ENCODE measurements around the gene GATA1.

Gene GATA1

DNA sequence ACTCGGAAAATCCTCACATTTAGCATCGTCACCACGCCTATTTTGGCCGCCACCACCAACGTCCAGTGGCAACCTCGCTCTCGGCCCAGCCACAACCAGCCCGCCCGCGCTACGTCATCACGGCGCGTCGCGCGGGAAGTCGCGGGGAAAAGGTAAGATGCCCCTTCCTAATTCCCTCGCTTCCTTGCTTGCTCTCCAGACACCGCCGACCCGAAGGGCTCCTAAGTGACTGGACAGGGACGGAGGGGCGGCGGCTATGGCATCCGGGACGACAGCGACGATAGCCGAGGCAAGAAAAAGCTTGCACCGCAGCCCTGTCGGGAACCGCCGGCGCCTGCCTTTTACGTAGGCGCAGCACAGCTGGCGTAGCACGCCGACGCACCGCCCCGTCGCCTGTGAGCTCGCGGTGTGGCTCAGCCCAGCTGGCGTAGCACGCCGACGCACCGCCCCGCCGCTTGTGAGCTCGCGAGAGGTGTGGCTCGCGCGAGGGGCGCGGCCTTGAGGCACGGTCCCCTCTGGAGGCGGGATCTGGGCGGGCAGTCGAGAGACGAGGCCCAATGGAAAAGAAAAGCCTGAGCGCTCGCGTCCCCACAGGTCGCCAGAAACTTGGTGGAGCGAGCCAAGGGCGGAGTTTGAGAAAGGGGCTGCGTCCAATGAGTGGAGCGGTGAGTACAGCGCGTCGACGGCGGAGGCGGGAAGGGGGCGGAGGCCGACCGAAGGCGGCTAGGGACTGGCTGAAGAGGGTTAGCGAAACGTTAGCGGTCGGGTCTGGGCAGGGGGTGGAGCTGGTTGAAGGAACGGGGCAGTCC lies 15.1 kb downstream of the GATA1 start, which contains the start of gene HDAC6:
HDAC6 (plus strand) TSS at position 788 of the 809 bp plus-strand sequence. CDS start 626 bp downstream, outside the sequence.
- in situ Hi-C loops (cut with MboI; ENCODE audit: low sequenced_read_pairs, unreplicated experiment): no loop called here
- TF ChIP-seq, protein P1, sequence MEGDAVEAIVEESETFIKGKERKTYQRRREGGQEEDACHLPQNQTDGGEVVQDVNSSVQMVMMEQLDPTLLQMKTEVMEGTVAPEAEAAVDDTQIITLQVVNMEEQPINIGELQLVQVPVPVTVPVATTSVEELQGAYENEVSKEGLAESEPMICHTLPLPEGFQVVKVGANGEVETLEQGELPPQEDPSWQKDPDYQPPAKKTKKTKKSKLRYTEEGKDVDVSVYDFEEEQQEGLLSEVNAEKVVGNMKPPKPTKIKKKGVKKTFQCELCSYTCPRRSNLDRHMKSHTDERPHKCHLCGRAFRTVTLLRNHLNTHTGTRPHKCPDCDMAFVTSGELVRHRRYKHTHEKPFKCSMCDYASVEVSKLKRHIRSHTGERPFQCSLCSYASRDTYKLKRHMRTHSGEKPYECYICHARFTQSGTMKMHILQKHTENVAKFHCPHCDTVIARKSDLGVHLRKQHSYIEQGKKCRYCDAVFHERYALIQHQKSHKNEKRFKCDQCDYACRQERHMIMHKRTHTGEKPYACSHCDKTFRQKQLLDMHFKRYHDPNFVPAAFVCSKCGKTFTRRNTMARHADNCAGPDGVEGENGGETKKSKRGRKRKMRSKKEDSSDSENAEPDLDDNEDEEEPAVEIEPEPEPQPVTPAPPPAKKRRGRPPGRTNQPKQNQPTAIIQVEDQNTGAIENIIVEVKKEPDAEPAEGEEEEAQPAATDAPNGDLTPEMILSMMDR (IDR thresholded peaks at IDR 0.05; ENCODE audit: borderline replicate concordance, control extremely low read depth, extremely low read depth, insufficient read depth, missing control alignments): no peak
- DNase-seq (ENCODE audit: low spot score): peak; percentile 91

DNA sequence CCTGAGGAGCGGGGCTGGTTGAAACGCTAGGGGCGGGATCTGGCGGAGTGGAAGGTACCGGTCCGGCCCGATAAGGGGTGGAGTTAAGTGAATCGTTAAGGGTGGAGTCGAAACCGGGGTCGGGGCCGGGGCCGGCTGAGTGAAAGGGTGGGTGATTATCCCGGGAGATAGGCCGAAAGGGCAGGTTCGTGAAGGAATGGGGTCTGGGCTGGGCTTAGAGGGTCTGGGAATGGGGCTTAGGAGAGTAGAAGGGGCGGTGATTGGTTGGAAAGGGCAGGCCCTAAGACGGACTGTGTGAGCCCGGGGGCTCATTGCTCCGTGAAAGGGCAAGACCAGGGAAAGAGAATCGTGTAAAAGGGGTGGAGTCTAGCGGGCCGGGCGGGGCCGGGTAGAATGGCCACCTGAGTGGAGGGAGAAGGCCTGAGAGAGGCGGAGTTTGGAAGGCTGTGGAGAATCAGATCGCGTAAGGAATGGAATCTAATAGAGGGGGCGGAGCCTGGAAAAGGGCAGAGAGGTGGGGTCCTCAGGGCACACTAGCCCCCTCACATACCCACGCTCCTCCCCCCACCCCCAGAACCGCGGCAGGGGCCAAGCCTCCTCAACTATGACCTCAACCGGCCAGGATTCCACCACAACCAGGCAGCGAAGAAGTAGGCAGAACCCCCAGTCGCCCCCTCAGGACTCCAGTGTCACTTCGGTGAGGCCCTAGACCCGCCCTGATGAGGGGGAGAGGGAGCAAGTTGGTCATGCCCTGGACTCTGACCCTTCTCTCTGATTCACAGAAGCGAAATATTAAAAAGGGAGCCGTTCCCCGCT lies 15.9 kb downstream of the GATA1 start:
- TF ChIP-seq, protein P1 (IDR thresholded peaks at IDR 0.05; ENCODE audit: borderline replicate concordance, control extremely low read depth, extremely low read depth, insufficient read depth, missing control alignments): no peak
- in situ Hi-C loops (cut with MboI; ENCODE audit: low sequenced_read_pairs, unreplicated experiment): no loop called here
- peak; percentile 75 for DNase-seq (ENCODE audit: low spot score)

DNA sequence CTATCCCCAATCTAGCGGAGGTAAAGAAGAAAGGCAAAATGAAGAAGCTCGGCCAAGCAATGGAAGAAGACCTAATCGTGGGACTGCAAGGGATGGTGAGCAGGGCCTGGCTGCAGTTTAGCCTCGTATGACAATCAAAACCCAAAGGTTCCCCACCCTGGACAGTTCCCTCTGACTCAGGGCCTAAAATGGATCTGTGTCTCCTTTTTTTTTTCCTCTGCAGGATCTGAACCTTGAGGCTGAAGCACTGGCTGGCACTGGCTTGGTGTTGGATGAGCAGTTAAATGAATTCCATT lies 16.5 kb downstream of the GATA1 start:
- DNase-seq (ENCODE audit: low spot score): no peak
- in situ Hi-C loops (cut with MboI; ENCODE audit: low sequenced_read_pairs, unreplicated experiment): no loop called here
- TF ChIP-seq, protein P1 (IDR thresholded peaks at IDR 0.05; ENCODE audit: borderline replicate concordance, control extremely low read depth, extremely low read depth, insufficient read depth, missing control alignments): no peak

DNA sequence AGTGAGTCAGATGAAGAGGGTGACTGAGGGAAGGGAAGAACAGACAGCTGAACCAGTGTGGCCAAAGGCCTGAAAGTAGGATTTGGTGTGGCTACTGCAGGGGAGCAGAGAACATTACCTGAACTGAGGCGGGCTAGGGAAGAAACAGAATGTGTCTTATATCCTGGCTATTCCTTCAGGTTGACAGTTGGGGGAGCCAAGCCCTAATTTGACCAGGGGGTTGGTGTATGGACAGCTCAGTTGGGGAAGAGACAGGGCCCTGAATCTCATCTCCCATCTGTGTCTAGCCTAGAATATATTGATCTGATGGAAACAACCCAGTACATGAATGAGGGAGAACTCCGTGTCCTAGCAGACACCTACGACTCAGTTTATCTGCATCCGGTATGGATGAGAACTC lies 19.7 kb downstream of the GATA1 start:
- TF ChIP-seq, protein P1 (IDR thresholded peaks at IDR 0.05; ENCODE audit: borderline replicate concordance, control extremely low read depth, extremely low read depth, insufficient read depth, missing control alignments): no peak
- DNase-seq (ENCODE audit: low spot score): no peak
- in situ Hi-C loops (cut with MboI; ENCODE audit: low sequenced_read_pairs, unreplicated experiment): no loop called here

DNA sequence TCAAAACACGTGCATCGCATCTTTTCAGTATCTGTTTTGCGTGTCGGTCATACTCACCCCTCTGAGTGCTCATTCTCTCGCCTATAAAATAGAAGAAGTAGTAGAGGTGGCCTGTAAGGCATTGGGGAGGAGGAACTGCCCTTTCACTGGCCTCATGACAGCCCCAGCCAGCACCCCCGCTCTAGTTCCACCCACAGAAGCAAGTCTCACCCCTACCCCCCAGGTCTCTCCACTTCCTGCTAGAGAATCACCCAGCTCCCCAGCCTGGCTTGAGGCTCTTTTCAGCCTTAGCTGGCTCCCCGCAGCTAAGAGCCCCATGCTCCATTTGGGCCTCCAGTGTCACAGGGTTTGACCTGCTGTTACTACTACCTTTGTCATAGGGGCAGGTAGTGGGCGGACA lies 27.3 kb downstream of the GATA1 start:
- in situ Hi-C loops (cut with MboI; ENCODE audit: low sequenced_read_pairs, unreplicated experiment): no loop called here
- no peak for DNase-seq (ENCODE audit: low spot score)
- TF ChIP-seq, protein P1 (IDR thresholded peaks at IDR 0.05; ENCODE audit: borderline replicate concordance, control extremely low read depth, extremely low read depth, insufficient read depth, missing control alignments): no peak

DNA sequence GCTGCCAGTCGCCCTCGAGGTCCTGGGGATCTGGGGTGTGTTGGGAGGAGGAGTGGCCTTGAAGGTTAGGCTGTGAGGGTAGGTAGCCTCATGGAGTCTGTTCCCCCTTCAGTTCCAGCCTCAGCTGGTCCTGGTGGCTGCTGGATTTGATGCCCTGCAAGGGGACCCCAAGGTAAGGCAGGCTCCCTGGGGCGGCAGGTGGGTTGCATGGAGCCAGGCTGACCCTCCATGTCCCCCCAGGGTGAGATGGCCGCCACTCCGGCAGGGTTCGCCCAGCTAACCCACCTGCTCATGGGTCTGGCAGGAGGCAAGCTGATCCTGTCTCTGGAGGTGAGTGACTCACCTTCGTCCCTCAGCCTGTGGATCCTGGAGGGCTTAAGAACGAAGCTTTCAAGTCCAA lies 28.3 kb downstream of the GATA1 start:
- TF ChIP-seq, protein P1 (IDR thresholded peaks at IDR 0.05; ENCODE audit: borderline replicate concordance, control extremely low read depth, extremely low read depth, insufficient read depth, missing control alignments): no peak
- DNase-seq (ENCODE audit: low spot score): no peak
- in situ Hi-C loops (cut with MboI; ENCODE audit: low sequenced_read_pairs, unreplicated experiment): no loop called here
